ENCODE results near the gene RIMBP2.

DNA sequence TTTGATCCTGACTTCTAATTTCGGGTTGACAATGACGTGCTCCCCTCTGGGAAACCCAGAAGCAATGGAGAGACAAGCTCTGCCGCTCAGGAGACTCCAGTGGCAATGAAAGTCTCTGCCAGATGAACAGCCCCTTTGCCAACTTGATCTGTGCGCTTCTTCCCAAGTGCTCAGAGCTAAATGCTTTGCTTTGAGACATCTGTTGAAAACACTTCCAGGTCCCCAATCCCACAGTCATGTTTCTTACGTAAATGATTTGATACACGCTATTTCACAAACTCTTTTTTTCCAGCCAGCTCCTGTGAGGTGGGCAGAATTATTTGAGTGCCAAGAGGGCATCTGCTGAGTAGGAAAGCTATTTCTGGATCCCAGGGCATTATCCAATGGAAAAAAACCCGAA lies 147.6 kb downstream of the RIMBP2 start:
- TF ChIP-seq, protein P1, sequence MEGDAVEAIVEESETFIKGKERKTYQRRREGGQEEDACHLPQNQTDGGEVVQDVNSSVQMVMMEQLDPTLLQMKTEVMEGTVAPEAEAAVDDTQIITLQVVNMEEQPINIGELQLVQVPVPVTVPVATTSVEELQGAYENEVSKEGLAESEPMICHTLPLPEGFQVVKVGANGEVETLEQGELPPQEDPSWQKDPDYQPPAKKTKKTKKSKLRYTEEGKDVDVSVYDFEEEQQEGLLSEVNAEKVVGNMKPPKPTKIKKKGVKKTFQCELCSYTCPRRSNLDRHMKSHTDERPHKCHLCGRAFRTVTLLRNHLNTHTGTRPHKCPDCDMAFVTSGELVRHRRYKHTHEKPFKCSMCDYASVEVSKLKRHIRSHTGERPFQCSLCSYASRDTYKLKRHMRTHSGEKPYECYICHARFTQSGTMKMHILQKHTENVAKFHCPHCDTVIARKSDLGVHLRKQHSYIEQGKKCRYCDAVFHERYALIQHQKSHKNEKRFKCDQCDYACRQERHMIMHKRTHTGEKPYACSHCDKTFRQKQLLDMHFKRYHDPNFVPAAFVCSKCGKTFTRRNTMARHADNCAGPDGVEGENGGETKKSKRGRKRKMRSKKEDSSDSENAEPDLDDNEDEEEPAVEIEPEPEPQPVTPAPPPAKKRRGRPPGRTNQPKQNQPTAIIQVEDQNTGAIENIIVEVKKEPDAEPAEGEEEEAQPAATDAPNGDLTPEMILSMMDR (IDR thresholded peaks at IDR 0.05): no peak
- TF ChIP-seq POLR2A (IDR thresholded peaks at IDR 0.05): no peak

Measured in uterus (tissue), 2 donors.